HT1080 (cell line): ENCODE results near the gene PRDM13. TPM values are rescaled to one million over a fixed set of nuclear protein-coding genes. Genes with fewer than 3 reads are reported as not detected.
"Not testable (repeated sequence)": the region's sequence is repeated elsewhere in the genome, so short reads cannot be mapped to it uniquely, and the experiment has no call there.

Source experiments
- DNase-seq: peaks from one replicate; pipeline ENCODE4 v3.0.0-alpha.2; 2015; ENCODE audit warnings: low read depth
- polyA plus RNA-seq, 2 experiments: library from polyadenylated mRNA; depleted of rRNA; stranded (reverse); fragments of >200 nt; gene quantifications; 2 replicates each; pipeline ENCODE4 v1.2.3, GENCODE V29; 2015
- total RNA-seq: library from RNA; depleted of rRNA; stranded (reverse); fragments of >200 nt; shearing (Covaris generic); gene quantifications from 2 replicates; pipeline ENCODE4 v1.2.3, GENCODE V29; 2014; rRNA removed

The PRDM13 gene
- total RNA-seq = not detected in 2 replicates
- polyA plus RNA-seq (2015; cell fraction: cytosol; rRNA removed) = 0.05 TPM in 1 of 2 replicates, not detected in the other
- 0.03 TPM in 1 of 2 replicates, not detected in the other for polyA plus RNA-seq (2015; cell fraction: nucleus; rRNA removed)

DNA sequence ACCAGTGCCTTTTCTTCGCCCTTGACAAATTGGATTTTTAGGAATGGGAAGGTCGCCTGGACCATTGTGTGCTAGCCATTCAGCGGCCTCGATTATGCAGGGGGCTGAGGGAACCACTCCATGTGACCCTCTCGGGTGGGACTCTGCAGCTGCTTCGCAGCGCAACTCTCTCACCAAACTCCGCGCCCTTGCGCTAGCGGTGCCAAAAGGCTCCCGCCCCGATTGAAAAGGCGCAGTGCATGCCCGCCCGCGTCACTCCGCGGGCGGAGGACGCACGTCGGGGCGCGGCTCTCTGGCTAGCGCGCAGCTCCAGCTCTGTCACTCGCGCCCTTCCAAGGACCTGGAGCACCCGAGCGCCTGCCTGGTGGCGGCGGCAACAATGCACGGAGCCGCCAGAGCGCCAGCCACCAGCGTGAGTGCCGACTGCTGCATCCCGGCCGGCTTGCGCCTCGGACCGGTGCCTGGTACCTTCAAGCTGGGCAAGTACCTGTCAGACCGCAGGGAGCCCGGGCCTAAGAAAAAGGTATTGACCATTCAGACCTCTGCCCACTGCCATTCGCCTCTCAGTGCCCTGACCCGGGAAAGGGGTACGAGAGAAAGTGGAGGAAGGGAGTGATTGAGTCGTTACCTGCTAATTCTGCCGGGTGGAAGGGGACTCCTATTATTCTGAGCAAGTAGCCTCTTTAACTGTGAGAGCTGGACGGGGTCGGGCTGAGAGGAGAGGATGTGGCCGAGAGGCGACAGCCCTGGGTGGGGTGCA is at the start of gene PRDM13:
Gene PRDM13 (plus strand): TSS at position 178 of the 760 bp plus-strand sequence. CDS start 202 bp downstream, at position 380.
- DNase-seq = no peak

DNA sequence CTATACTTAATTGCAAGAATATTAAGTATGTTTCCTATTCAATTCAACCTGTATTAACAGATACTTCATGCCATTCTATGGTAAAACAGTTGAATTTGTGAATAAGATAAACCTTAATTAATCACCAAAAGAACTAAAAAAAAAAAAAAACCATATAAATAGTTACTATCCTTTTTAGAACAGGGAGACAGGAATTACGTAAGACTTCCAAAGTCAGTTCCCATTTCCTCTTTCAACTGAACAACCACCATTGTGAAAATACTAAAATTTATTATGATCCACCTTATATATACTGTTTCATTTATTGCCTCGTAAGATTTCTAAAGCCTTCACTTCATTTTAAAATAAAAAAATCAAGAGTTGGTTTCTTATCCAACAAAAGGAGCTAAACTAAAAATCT is 47.6 kb upstream of the PRDM13 start:
- DNase-seq = no peak

DNA sequence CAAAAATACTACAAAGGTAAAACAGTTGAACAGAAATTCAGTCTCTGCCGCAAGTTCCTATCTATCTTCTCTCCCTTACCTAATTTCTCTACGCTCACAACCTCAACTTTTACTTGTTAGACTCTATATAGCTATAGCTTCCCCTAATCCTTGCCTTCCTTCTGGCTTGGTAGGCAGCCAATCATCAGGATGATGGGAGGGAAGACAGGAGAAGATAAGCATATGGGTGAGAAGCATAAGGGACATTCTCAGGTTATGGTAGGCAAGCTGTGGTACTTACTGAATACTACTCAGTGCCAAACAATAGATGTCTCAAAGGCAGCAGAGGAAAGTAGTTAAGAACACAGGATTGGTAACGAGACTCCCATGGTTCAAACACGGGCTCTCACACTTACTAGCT is 46.0 kb upstream of the PRDM13 start:
- no peak for DNase-seq

DNA sequence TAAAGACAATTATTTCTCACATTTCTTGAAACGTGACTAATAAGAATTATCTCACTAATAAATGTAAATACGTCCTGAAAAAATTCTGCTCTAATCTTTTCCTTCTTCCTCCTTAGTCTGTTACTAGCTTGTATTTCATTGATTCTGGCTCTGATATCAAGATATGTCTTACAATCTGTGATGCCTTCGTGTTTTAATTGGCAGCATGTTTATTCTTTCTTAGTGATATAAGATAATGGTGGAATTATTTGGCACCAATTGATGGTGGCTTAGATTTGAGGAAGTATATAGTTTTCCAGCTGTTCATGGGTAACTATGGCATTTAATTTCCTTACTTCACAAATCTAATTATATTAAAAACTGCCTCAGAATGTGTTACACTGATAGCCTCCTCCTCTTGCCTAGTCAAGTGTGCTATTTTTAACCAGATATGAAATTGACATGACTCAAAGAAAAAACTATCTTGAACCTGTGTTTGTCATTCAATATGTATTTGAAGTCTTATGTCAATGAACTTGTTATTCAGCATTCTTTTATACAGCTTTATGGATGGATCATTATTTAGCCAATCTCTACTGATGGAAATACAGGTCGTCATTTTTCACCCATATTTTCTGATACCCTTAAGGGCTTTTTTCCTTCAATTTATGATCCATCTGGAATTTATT is 43.4 kb upstream of the PRDM13 start:
- no peak for DNase-seq

DNA sequence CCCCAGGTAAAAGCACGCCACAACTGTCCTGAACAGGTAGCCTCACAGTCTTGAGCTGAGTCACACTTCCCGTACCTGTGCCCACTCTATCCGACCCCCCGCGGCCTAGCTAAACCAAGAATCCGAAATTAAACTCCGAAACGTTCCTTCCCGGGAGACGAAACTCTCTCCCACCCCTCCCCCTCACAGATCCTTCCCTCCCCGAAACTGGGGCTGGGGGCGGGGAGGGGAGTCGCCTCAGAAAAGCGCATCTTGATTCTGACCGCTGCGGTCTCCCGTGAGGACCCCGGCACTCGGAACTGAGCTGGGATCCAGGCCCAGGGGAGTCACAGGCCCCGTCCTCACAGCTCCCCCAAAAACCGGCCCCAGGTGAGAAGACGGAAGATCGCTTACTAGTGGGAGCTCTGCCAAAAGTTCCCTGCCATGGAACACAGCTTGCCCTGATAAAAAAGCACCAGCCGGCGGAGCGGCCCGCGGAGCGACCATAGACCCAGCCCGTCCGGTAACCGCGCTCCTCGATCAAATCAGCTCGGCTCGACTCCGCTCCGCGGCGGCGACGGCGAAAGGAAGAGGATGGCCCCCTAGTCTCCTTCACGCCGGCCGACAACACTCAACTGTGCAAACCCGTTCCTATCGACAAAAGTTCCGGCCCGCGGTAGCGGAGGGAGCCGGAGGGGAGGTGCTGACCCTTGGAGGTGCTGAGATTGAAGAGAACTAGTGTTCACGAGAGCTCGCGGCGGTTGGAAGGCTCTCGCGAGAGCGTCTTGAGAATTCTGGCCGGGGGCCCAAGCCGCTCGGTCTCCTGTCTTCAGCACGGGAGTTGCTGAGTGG is 38.3 kb upstream of the PRDM13 start, which contains the start of gene CCNC:
Gene CCNC (minus strand): TSS at position 558 of the 831 bp plus-strand sequence. CDS start 133 bp downstream, at position 425.
- peak; percentile 93 for DNase-seq

DNA sequence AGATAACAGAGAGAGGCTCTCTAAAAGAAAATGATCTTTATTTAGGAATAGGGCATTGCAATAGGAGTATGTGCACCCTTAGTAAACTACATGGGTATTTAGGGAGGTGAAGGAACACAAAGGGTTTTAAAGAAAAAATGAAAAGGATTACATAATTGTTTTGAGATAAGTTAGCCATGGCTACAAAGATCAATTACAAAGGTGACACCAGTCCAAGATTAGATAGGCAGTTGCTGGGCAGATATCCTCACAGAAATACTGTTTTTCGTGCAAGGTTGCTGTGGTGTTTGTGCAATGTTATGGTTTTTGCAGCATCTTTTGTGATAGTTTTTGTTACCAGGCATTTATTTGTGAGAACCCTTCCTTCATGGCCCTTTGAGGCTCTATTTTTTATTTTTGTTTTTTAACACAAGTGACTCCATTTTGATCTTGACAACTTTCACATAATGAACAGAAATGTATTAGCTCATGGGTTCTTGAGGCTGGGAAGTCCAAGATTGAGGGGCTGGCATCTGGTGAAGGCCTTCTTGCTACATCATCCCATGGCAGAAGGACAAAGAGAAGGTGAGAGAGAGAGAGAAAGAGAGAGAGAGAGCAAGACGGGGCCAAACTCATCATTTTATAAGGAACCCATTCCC is 32.5 kb upstream of the PRDM13 start:
- no peak for DNase-seq

DNA sequence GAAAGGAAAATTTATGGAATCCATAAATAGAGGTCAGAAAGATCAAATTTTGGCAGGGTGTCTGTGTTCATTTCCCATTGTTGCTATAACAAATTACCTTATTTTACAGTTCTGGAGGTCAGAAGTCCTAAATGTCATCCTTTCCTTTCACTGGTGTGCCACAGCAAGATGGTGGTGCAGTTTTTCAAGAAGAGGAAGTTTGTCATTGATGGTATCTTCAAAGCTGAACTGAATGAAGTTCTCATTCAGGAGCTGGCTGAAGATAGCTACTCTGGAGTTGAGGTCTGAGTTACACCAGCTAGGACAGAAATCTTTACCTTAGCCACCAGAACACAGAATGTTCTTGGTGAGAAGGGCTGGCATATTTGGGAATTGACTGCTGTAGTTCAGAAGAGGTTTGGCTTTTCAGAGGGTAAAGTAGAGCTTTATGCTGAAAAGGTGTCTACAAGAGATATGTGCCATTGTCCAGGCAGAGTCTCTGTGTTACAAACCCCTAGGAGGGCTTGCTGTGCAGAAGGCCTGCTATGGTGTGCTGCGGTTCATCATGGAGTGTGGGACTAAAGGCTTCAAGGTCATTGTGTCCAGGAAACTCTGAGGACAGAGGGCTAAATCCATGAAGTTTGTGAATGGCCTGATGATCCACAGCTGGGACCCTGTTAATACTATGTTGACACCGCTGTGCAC is 30.9 kb upstream of the PRDM13 start:
- no peak for DNase-seq

DNA sequence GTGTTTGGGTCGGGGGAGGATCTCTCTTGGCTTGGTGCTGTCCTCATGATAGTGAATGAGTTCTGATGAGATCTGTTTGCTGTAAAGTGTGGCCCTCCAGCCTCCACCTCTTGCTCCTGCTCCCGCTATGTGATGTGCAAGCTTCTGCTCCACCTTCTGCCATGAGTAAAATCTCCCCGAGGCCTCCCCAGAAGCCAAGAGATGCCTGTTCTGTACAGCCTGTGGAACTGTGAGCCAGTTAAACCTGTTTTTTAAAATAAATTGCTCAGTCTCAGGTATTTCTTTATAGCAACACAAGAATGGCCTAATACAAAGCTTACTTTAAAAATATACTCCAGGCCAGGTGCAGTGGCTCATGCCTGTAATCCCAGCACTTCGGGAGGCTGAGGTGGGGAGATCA is 26.9 kb upstream of the PRDM13 start:
- DNase-seq = no peak

DNA sequence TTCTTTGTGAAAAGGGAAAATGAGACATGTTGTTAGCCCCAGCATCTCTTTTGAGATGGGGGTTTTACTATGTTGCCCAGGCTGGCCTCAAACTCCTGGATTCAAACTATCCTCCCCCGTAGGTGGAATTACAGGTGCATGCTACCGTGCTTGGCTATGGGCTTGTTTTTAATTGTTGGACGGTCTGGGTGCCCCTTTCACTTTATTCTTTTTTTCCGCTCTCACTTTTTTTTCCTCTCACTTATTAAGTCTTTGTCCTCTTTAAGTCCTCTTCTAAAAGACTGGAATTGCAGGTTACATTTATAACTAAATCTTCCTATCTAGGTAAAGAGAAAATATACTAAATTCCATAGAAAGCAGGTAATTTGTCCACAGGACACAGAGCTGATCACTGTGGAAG is 18.8 kb upstream of the PRDM13 start:
- DNase-seq = no peak

DNA sequence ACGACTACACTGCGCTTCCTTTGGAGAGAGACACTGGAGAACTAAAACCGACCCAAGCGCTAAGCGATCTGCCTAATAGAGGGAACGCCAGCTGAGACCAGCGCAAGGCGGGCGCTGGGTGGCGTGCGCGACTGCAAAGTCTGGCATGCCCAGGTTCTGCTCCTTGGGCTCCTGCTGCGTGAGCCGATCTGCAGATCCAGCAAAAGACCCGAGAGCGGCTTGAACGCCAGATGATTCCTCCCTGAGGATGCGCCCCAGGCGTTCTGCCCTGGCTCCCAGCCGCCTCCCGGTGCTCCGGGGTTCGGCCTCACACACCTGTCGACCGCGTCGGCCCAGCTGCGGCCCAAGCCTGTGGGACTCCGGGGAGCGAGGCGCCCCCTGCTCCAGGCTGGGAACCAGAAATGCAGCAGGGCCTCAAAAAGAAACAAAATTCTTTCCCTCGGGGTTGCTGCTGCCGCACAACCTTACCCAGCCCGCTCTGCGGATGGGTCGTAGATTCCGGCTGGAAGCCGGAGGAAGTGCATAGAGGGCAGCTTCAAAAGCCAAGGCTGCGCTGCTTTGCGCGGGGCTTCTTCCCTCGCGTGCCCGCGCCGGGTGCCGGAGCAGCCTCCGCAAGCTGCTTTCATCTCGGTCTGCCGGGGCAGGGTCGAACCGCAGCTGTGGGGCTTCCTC is 17.9 kb upstream of the PRDM13 start:
- peak; percentile 62 for DNase-seq

DNA sequence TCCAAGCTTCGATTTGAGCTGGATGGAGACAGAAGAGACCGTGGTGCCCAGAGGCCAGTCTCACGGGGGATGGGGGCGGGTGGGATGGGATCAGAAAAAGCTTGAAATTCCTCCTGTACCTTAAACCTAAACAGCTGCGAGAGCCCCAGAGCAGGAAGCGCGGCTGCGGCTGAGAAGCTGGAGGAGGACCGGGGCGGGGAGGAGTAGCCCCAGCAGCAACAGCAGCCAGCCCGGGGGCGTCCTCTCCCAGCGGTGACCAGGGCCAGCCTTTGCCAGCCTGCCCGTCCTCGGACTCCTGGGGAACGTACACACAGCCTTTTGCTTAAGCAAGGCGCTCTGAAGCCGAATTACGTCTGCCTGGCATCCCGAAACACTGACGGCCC is 17.4 kb upstream of the PRDM13 start:
- DNase-seq = no peak

DNA sequence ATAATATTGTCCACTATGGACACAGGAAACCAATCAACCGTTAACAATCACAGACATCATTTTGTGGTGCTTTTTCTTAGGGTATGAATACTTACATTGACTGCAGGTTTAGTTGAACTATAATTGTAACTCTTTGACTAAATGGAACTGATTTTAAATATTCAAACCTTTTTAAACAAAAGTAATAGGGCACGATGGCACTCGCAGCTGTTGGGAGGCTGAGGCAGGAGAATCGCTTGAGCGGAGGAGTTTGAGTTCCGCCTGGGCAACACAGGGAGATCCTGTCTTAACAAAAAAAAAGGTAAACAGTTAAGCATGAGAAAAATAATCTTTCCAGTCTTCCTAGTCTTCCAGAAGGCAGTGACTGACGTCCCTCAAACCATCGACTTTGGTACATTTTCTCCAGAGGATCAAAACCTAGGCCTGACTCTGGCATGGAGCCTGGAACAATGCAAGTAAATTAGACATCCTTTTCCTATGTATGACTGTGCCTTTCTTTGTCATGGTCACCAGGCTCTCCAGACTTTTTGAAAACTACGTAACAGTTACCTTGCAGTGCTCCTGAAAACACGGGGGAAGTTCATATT is 16.6 kb upstream of the PRDM13 start:
- no peak for DNase-seq

DNA sequence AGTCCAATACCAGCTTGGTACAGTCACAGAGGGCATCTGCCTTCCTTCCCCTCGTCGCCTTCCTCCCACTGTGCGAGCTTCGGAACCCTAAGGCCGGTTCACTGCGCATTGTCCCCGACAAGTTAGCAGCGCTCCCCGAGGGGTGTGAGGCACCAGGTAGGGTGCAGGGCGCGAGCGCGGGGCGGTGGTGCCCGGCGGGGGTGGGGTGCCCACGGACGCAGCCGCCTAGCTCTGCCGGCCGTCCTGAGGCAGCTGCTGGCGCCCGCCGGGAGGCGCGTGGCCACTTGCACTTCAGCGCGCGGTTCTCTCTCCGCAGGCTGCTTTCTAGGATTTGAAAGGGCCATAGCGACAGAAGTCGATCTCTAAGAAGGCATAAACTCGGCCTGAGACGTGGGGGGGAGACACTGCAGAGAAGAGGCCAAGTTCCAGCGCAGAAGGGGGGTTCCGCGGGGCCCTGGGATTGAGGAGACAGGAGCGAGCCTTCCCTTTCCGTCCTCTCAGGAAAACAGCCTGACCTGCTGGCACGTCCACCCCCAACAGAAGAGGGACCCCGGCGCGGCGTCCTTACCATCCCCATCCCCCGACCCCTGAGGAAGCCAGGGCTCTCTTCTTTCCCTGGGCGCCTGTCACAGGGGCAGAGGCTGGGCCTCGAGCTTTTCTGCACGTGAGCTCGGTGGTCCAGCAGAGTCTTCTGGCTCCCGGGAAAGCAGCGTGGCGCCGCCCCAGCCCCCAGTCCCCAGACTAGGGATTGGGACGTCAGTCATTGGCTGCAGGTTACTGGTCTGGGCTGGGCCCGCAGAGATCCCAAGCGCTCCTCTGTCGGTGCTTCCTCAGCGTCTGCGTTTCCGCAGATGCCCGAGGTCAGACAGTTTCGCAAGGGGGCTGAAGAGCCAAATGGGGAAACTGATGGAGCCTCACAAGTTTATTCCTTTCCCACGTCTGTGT is 15.6 kb upstream of the PRDM13 start:
- no peak for DNase-seq

DNA sequence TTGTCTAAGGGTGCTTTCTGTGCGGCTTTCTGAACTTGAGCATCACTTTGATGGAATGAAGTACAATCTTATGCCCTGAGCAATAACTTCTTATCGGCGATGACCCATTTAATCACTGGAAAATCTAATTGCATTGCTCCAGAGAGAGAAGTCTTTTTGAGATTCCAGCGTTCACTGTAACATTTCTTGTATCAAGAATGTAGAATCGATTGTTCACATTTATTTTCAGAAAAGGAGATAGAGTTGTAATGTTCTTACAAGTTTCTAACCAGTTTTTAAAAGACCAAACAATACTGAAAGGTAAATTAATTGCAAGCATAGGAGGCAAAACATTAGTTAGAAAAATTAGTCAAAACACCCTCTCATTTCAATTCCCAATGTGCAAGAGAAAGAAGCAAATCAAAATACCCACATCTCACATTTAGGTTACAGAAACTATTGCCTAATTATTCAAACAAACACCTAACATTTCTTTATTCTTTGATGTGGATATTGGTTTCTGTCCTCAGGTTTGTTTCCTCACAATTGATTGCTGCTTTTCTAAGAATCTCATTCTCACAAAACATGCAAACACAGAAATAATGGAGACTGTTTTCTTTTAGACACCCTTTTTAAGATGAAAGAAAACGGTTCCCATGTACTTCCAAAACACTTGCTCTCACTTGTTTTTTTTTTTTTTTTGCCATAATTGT is 14.8 kb upstream of the PRDM13 start:
- no peak for DNase-seq

DNA sequence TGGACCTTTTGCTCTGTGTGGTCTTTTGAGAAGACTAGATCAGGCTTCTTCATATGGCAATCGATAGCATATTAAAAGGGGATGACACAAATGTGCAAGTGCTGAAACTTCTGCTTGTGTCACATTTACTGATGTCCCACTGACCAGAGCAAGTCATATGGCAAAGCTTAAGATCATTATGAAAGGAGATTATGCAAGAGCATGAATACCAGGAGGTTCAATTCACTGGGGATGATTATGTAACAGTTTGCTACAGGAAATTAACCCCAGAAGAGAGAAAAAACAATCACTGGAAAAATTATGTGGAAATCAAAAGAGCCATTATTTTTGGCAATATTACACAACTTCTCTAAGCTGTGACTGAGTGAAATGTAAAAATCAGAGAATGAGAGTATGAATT is 13.7 kb upstream of the PRDM13 start:
- no peak for DNase-seq

DNA sequence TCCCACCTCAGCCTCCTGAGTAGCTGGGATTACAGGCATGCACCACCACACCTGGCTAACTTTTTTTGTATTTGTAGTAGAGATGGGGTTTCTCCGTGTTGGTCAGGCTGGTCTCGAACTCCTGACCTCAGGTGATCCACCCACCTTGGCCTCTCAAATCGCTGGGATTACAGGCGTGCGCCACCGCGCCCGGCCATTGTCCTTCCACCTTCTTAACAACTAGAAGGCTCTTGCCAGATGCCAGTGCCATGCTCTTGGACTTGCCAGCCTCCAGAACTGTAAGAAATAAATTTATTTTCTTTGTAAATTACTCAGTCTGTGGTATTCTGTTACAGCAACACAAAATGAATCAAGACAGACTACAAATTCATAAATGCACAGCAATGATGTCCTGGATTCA is 11.9 kb upstream of the PRDM13 start:
- not testable (repeated sequence) for DNase-seq

DNA sequence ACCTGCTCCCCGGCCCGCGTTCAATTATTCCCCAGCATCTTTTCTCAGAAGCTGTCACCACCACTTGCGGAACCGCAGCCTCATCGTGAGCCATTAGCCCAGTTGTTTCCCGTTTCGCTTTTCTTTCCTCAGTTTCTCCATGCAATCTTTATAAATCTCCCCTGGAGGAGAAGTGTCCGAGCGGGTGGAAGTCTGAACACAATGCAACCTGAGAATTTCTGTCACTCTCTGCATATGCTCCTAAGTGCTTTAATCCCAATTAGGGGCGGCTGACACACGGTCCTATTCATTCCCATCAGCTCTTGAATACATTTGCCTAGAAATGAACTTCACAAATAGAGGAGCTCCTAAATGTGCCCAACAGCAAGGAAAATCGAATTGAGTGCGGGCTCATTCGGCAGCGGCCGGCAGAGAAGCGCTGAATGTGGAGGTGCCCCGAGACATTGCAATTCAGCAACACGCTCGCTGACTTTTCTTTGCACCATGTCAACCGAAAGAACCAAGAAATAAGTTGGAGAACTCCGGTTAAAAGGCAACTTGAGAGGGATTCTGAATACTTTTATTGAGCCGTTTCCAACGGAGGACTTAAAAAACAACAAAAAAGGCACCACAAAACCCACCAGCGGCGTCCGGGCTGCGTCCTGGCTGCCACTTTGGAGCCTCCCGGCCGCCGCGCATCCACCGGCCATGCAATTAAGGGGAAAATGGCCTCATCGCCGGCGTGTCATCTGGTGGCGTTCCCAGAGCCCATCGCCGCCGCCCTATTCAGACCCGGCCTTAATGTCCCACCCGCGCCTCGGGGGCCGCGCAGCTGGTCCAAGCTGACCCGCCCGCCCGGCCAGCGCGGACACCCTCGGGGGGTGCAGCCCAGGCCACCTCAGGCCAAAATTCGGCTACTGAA is 3.9 kb upstream of the PRDM13 start:
- DNase-seq = no peak
